GM23338 (cell line): ENCODE data around the gene DHPS.
"Not testable (repeated sequence)": the region's sequence is repeated elsewhere in the genome, so short reads cannot be mapped to it uniquely, and the experiment has no call there.

Experiments used
- CREB1 ChIP-seq: fragments of 250-450 bp; sonication (Bioruptor Pico); IDR thresholded peaks from 2 replicates; pipeline ENCODE4 v1.5.0; 2020; ENCODE audit warnings: low read depth, mild to moderate bottlenecking, moderate library complexity
- EZH2 ChIP-seq: fragments of 200-600 bp; sonication (generic); IDR thresholded peaks from one replicate; pipeline ENCODE4 v1.8.0; 2017; ENCODE audit warnings: antibody characterized with exemption, mild to moderate bottlenecking, low read depth; ENCODE audit not compliant: unreplicated experiment
- EZH2phosphoT487 ChIP-seq: fragments of 200-600 bp; sonication (generic); IDR thresholded peaks from one replicate; pipeline ENCODE4 v1.8.1; 2018; ENCODE audit warnings: antibody characterized with exemption; ENCODE audit not compliant: unreplicated experiment
- JUNB ChIP-seq: IDR thresholded peaks from one replicate; pipeline ENCODE4 v1.6.1; 2016; ENCODE audit warnings: antibody characterized with exemption; ENCODE audit not compliant: unreplicated experiment
- NANOG ChIP-seq: IDR thresholded peaks from 2 replicates; pipeline ENCODE4 v1.6.1; 2016; ENCODE audit warnings: antibody characterized with exemption, borderline replicate concordance
- POLR2AphosphoS5 ChIP-seq: IDR thresholded peaks from 2 replicates; pipeline ENCODE4 v1.6.1; 2016; ENCODE audit warnings: antibody characterized with exemption, low read depth
- REST ChIP-seq: IDR thresholded peaks from one replicate; pipeline ENCODE4 v1.6.1; 2018; ENCODE audit warnings: antibody characterized with exemption; ENCODE audit not compliant: unreplicated experiment
- ZNF462 ChIP-seq: fragments of 250-450 bp; sonication (Bioruptor Pico); IDR thresholded peaks from 2 replicates; pipeline ENCODE4 v1.5.0; 2020; ENCODE audit warnings: mild to moderate bottlenecking, moderate library complexity
- TF ChIP-seq, protein P1 (sequence below), 2 experiments: fragments of 200-600 bp in 1 of 2; sonication (generic) in 1 of 2; conservative IDR thresholded peaks; 2 replicates each; pipeline versions ENCODE4 v1.5.1 to v1.6.1; 2016 to 2017; ENCODE audit warnings: antibody characterized with exemption in 2 of 2, low read depth in 2 of 2, mild to moderate bottlenecking in 2 of 2, moderate library complexity in 1 of 2
- TF ChIP-seq, protein P2 (sequence below): IDR thresholded peaks from 2 replicates; pipeline ENCODE4 v1.6.1; 2016; ENCODE audit warnings: antibody characterized with exemption

- TF ChIP-seq, protein P1, sequence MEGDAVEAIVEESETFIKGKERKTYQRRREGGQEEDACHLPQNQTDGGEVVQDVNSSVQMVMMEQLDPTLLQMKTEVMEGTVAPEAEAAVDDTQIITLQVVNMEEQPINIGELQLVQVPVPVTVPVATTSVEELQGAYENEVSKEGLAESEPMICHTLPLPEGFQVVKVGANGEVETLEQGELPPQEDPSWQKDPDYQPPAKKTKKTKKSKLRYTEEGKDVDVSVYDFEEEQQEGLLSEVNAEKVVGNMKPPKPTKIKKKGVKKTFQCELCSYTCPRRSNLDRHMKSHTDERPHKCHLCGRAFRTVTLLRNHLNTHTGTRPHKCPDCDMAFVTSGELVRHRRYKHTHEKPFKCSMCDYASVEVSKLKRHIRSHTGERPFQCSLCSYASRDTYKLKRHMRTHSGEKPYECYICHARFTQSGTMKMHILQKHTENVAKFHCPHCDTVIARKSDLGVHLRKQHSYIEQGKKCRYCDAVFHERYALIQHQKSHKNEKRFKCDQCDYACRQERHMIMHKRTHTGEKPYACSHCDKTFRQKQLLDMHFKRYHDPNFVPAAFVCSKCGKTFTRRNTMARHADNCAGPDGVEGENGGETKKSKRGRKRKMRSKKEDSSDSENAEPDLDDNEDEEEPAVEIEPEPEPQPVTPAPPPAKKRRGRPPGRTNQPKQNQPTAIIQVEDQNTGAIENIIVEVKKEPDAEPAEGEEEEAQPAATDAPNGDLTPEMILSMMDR (conservative IDR thresholded peaks at IDR 0.05; ENCODE audit: low read depth in 2 of 2): not testable (repeated sequence)
- TF ChIP-seq EZH2; REST; EZH2phosphoT487; POLR2AphosphoS5; CREB1; NANOG; ZNF462 (CRISPR knock-in tag); JUNB: not testable (repeated sequence)
- TF ChIP-seq, protein P2, sequence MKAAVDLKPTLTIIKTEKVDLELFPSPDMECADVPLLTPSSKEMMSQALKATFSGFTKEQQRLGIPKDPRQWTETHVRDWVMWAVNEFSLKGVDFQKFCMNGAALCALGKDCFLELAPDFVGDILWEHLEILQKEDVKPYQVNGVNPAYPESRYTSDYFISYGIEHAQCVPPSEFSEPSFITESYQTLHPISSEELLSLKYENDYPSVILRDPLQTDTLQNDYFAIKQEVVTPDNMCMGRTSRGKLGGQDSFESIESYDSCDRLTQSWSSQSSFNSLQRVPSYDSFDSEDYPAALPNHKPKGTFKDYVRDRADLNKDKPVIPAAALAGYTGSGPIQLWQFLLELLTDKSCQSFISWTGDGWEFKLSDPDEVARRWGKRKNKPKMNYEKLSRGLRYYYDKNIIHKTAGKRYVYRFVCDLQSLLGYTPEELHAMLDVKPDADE: not testable (repeated sequence)
Measured at GRCh38 chr19:12678039-12678438, 3.6 kb downstream of the DHPS start.
